Lower lobe of right lung (tissue), 2 donors: ENCODE data around the gene TUBB2B. TPM values are rescaled to one million over a fixed set of nuclear protein-coding genes. Genes with fewer than 3 reads are reported as not detected.
A peak's percentile ranks its signal among the peaks of the same experiment; 100 is the strongest.

ENCODE experiments used
- ATAC-seq, 2 donors: fragments of 200-7000 bp; cut with Tn5 transposase; one replicate each; pipeline ENCODE4 v1.9.1; 2020 to 2022; ENCODE audit warnings: mild to moderate bottlenecking in 2 of 2, moderate library complexity in 2 of 2
- DNase-seq: peaks from one replicate; pipeline ENCODE4 v3.0.0-alpha.2; 2020
- H3K27ac ChIP-seq: fragments of 200-600 bp; one replicate; pipeline ENCODE4 v1.8.0; 2022
- H3K27me3 ChIP-seq: fragments of 200-600 bp; one replicate; pipeline ENCODE4 v1.8.0; 2022; ENCODE audit warnings: low read depth
- H3K36me3 ChIP-seq: fragments of 200-600 bp; one replicate; pipeline ENCODE4 v1.8.0; 2022; ENCODE audit warnings: mild to moderate bottlenecking
- H3K4me1 ChIP-seq: fragments of 200-600 bp; one replicate; pipeline ENCODE4 v1.8.0; 2022
- H3K4me3 ChIP-seq: fragments of 200-600 bp; one replicate; pipeline ENCODE4 v1.8.0; 2022; ENCODE audit warnings: mild to moderate bottlenecking
- H3K9me3 ChIP-seq: fragments of 200-600 bp; one replicate; pipeline ENCODE4 v1.8.0; 2022
- CTCF ChIP-seq: fragments of 200-600 bp; IDR thresholded peaks from one replicate; pipeline ENCODE4 v1.8.0; 2022; ENCODE audit warnings: antibody characterized with exemption, mild to moderate bottlenecking
- intact Hi-C: fragments of 100-400 bp; cut with DNase I; formaldehyde crosslinking; loops from one replicate; pipeline ENCODE4 v1.11.0; 2022
- total RNA-seq: library from RNA; stranded (reverse); fragmentation: NEBNext Ultra II Directional; extraction: Animal tissue kit (Norgen Biotek cat#: 25700); gene quantifications from one replicate; pipeline ENCODE4 v1.2.1, GENCODE V29; 2021
- donor health status: DM: no; HTN: yes; CAD: no; lungs with severe emphysema.

The TUBB2B gene
- total RNA-seq, 1 donor from 2014 or later, result 0.59 TPM

GRCh38 chr6:3272911-3273547, 45.6 kb upstream of the TUBB2B start:
- DNase-seq (peak; percentile 37), ATAC-seq (no peak)
- TF ChIP-seq CTCF, result no peak
- intact Hi-C loops, result no loop called here
- H3K27me3 ChIP-seq, result no peaks in the 10 kb centered on the region
- no peak overlapping the region for H3K4me3 ChIP-seq
- H3K27ac ChIP-seq, result no peak overlapping the region
- H3K4me1 ChIP-seq, result no peaks in the 10 kb centered on the region
- no peaks in the 10 kb centered on the region for H3K9me3 ChIP-seq
- peaks cover 56% of the 10 kb centered on the region for H3K36me3 ChIP-seq

GRCh38 chr6:3271756-3272155, 44.3 kb upstream of the TUBB2B start:
- no peak for DNase-seq
- Histone ChIP-seq H3K27ac (no peak overlapping the region), H3K27me3 (no peaks in the 10 kb centered on the region), H3K4me1 (peaks cover 5% of the 10 kb centered on the region), H3K36me3 (peaks cover 63% of the 10 kb centered on the region), H3K9me3 (no peaks in the 10 kb centered on the region), H3K4me3 (no peak overlapping the region)
- intact Hi-C loops, result no loop called here
- no peak for TF ChIP-seq CTCF
- no peak for ATAC-seq

- Histone ChIP-seq H3K27me3 (no peaks in the 10 kb centered on the region), H3K9me3 (no peaks in the 10 kb centered on the region), H3K36me3 (peaks cover 69% of the 10 kb centered on the region), H3K4me3 (no peak overlapping the region), H3K4me1 (peaks cover 5% of the 10 kb centered on the region), H3K27ac (no peak overlapping the region)
- DNase-seq (peak; percentile 70), ATAC-seq (peak; percentile 76 to 77)
- no peak for TF ChIP-seq CTCF
- intact Hi-C loops, result no loop called here
These were observed 42.8 kb upstream of the TUBB2B start for GRCh38 chr6:3270258-3270657.

GRCh38 chr6:3269281-3269975, 42.0 kb upstream of the TUBB2B start:
- intact Hi-C loops, result no loop called here
- peaks cover 77% of the 10 kb centered on the region for H3K36me3 ChIP-seq
- no peak for TF ChIP-seq CTCF
- H3K9me3 ChIP-seq, result no peaks in the 10 kb centered on the region
- no peak overlapping the region for H3K27ac ChIP-seq
- H3K27me3 ChIP-seq, result no peaks in the 10 kb centered on the region
- DNase-seq, result no peak
- H3K4me1 ChIP-seq, result peaks cover 5% of the 10 kb centered on the region
- H3K4me3 ChIP-seq, result no peak overlapping the region
- no peak for ATAC-seq

GRCh38 chr6:3268680-3269079, 41.2 kb upstream of the TUBB2B start:
- ATAC-seq, result no peak
- no peak for DNase-seq
- intact Hi-C loops, result no loop called here
- peaks cover 79% of the 10 kb centered on the region for H3K36me3 ChIP-seq
- no peak for TF ChIP-seq CTCF
- no peak overlapping the region for H3K4me3 ChIP-seq
- H3K27me3 ChIP-seq, result no peaks in the 10 kb centered on the region
- no peak overlapping the region for H3K27ac ChIP-seq
- no peaks in the 10 kb centered on the region for H3K9me3 ChIP-seq
- peaks cover 5% of the 10 kb centered on the region for H3K4me1 ChIP-seq
